Activated gamma-delta T cell treated with anti-CD3 and anti-CD28 coated beads, Interleukin-2, amount 50 U/mL, for 16 hours (primary cell): ENCODE results near the gene SSTR3.
A peak's percentile ranks its signal among the peaks of the same experiment; 100 is the strongest.
"Not testable (repeated sequence)": the region's sequence is repeated elsewhere in the genome, so short reads cannot be mapped to it uniquely, and the experiment has no call there.

ENCODE experiments used
- DNase-seq: peaks from one replicate; pipeline ENCODE4 v3.0.0-alpha.2; 2020; ENCODE audit warnings: low read depth

The SSTR3 gene

GRCh38 chr22:37210041-37210803 lies 2.1 kb downstream of the SSTR3 start:
- no peak for DNase-seq

- DNase-seq, result no peak
These were observed 3.0 kb downstream of the SSTR3 start for GRCh38 chr22:37209140-37209845.

GRCh38 chr22:37208401-37209139 lies 3.7 kb downstream of the SSTR3 start:
- no peak for DNase-seq

GRCh38 chr22:37207981-37208380 lies 4.3 kb downstream of the SSTR3 start:
- DNase-seq, result no peak

GRCh38 chr22:37206841-37207821 lies 5.1 kb downstream of the SSTR3 start:
- DNase-seq, result no peak

GRCh38 chr22:37206118-37206840 lies 6.0 kb downstream of the SSTR3 start:
- no peak for DNase-seq

GRCh38 chr22:37205046-37205445 lies 7.2 kb downstream of the SSTR3 start:
- no peak for DNase-seq

GRCh38 chr22:37204045-37204655 lies 8.1 kb downstream of the SSTR3 start:
- no peak for DNase-seq

- no peak for DNase-seq
These were observed 8.8 kb downstream of the SSTR3 start for GRCh38 chr22:37203354-37204044.

GRCh38 chr22:37202716-37203115 lies 9.6 kb downstream of the SSTR3 start:
- no peak for DNase-seq

- no peak for DNase-seq
These were observed 10.2 kb downstream of the SSTR3 start for GRCh38 chr22:37202001-37202555.

GRCh38 chr22:37201443-37201820 lies 10.8 kb downstream of the SSTR3 start:
- DNase-seq, result not testable (repeated sequence)

- no peak for DNase-seq
These were observed 12.5 kb downstream of the SSTR3 start for GRCh38 chr22:37199760-37200108.

- peak; percentile 99 for DNase-seq
These were observed 13.0 kb downstream of the SSTR3 start for GRCh38 chr22:37199103-37199759.

- peak; percentile 90 for DNase-seq
These were observed 13.8 kb downstream of the SSTR3 start for GRCh38 chr22:37198258-37199102.

- DNase-seq, result no peak
These were observed 14.6 kb downstream of the SSTR3 start for GRCh38 chr22:37197451-37198257.
